H1 (cell line): ENCODE data around the gene GOLGA6L10. TPM values are rescaled to one million over a fixed set of nuclear protein-coding genes. Genes with fewer than 3 reads are reported as not detected.
"Not testable (repeated sequence)": the region's sequence is repeated elsewhere in the genome, so short reads cannot be mapped to it uniquely, and the experiment has no call there.

ENCODE experiments used
- CTCF ChIA-PET: fragments of 300-600 bp; sonication (Branson Sonifier 250); formaldehyde crosslinking; loops from one replicate; lab custom pipeline; 2021; ENCODE audit not compliant: partially characterized antibody; lab: Charles Lee
- POLR2A ChIA-PET: fragments of 300-600 bp; sonication (Branson Sonifier 250); formaldehyde crosslinking; loops from one replicate; lab custom pipeline; 2021; ENCODE audit warnings: inconsistent platforms; ENCODE audit not compliant: partially characterized antibody; lab: Charles Lee
- DNase-seq, 2 experiments: peaks; one replicate each; pipeline versions ENCODE4 v3.0.0 to v3.0.0-alpha.2; 2010 to 2022; ENCODE audit warnings: low spot score in 2 of 2, low read depth in 1 of 2, mixed read lengths in 1 of 2
- FAIRE-seq: peaks from 2 replicates; lab custom pipeline; 2011; peaks lifted over from hg19 to GRCh38; lab: Jason Lieb, UNC
- H2AFZ ChIP-seq: 2 replicates; pipeline ENCODE4 v1.8.1; 2012; ENCODE audit warnings: low read length, inconsistent platforms
- H2AK5ac ChIP-seq: 2 replicates; pipeline ENCODE4 v1.6.1; 2013; ENCODE audit warnings: low read depth, low read length
- H2BK120ac ChIP-seq: replicated peaks from 2 replicates; pipeline ENCODE3; 2013; ENCODE audit warnings: low read depth, low read length, inconsistent platforms
- H2BK12ac ChIP-seq: 2 replicates; pipeline ENCODE4 v1.6.1; 2013; ENCODE audit warnings: low read depth, low read length
- H2BK15ac ChIP-seq: 2 replicates; pipeline ENCODE4 v1.6.1; 2013; ENCODE audit warnings: low read length
- H2BK20ac ChIP-seq: 2 replicates; pipeline ENCODE4 v1.6.1; 2013; ENCODE audit warnings: low read length
- H2BK5ac ChIP-seq: 2 replicates; pipeline ENCODE4 v1.6.1; 2013; ENCODE audit warnings: low read depth, low read length
- H3K14ac ChIP-seq: 2 replicates; pipeline ENCODE4 v1.6.1; 2013; ENCODE audit warnings: inconsistent platforms; ENCODE audit not compliant: insufficient read length
- H3K18ac ChIP-seq: 2 replicates; pipeline ENCODE4 v1.6.1; 2013; ENCODE audit warnings: low read length; ENCODE audit errors: extremely low read depth
- H3K23ac ChIP-seq: 2 replicates; pipeline ENCODE4 v1.6.1; 2013; ENCODE audit warnings: inconsistent platforms; ENCODE audit not compliant: insufficient read length
- H3K23me2 ChIP-seq: 2 replicates; pipeline ENCODE4 v1.6.1; 2013; ENCODE audit warnings: low read depth, low read length
- H3K27ac ChIP-seq: 2 replicates; pipeline ENCODE4 v1.6.1; 2011; ENCODE audit warnings: low read depth, low read length, inconsistent platforms
- H3K27me3 ChIP-seq, 4 experiments: replicated peaks in 1 of 4; 1 replicate in 1 of 4; 2 replicates in 3 of 4; pipeline versions ENCODE4 v1.6.1 to v1.8.1; 2011 to 2013; ENCODE audit warnings: low read length in 3 of 4, mild to moderate bottlenecking in 3 of 4, inconsistent platforms in 2 of 4, mixed read lengths in 2 of 4, moderate library complexity in 1 of 4; ENCODE audit not compliant: control insufficient read depth in 3 of 4, insufficient read depth in 3 of 4; ENCODE audit errors: extremely low read depth in 1 of 4
- H3K36me3 ChIP-seq, 4 experiments: 2 replicates each; pipeline versions ENCODE4 v1.6.1 to v1.8.1; 2011 to 2013; ENCODE audit warnings: mild to moderate bottlenecking in 4 of 4, low read length in 3 of 4, moderate library complexity in 2 of 4, control low read depth in 1 of 4, inconsistent platforms in 1 of 4; ENCODE audit not compliant: insufficient read depth in 4 of 4, control insufficient read depth in 2 of 4
- H3K4ac ChIP-seq: replicated peaks from 2 replicates; pipeline ENCODE3; 2013; ENCODE audit warnings: low read length, low read depth, mixed read lengths, inconsistent platforms; ENCODE audit not compliant: insufficient read length
- H3K4me1 ChIP-seq, 4 experiments: replicated peaks in 1 of 4; 1 replicate in 1 of 4; 2 replicates in 3 of 4; pipeline versions ENCODE4 v1.6.1 to v1.8.1; 2011 to 2013; ENCODE audit warnings: low read length in 3 of 4, inconsistent platforms in 2 of 4, mixed read lengths in 1 of 4; ENCODE audit not compliant: insufficient read depth in 4 of 4, control insufficient read depth in 3 of 4
- H3K4me2 ChIP-seq, 2 experiments: 2 replicates each; pipeline versions ENCODE4 v1.6.1 to v1.8.1; 2011 to 2013; ENCODE audit warnings: low read depth in 2 of 2, low read length in 2 of 2, control low read depth in 1 of 2, inconsistent platforms in 1 of 2, mild to moderate bottlenecking in 1 of 2; ENCODE audit not compliant: insufficient read depth in 1 of 2
- H3K4me3 ChIP-seq, 4 experiments: fragments of 200-600, 300-600 bp in 1 of 4; sonication (generic), shearing (Covaris generic), sonication (Bioruptor Twin) in 1 of 4; 2 replicates each; pipeline versions ENCODE4 v1.5.1 to v1.8.1; 2011 to 2016; ENCODE audit warnings: low read length in 4 of 4, low read depth in 3 of 4, control low read depth in 2 of 4, inconsistent platforms in 2 of 4, mild to moderate bottlenecking in 2 of 4, mixed read lengths in 1 of 4, moderate library complexity in 1 of 4; ENCODE audit not compliant: insufficient read depth in 2 of 4; ENCODE audit errors: extremely low read depth in 1 of 4
- H3K56ac ChIP-seq: replicated peaks from 2 replicates; pipeline ENCODE3; 2013; ENCODE audit warnings: low read depth, mild to moderate bottlenecking, mixed read lengths, low read length, inconsistent platforms; ENCODE audit not compliant: insufficient read length
- H3K79me1 ChIP-seq: 2 replicates; pipeline ENCODE4 v1.6.1; 2013; ENCODE audit warnings: low read depth, low read length, control low read depth
- H3K79me2 ChIP-seq, 2 experiments: 2 replicates each; pipeline versions ENCODE4 v1.6.1 to v1.8.1; 2012 to 2013; ENCODE audit warnings: low read length in 2 of 2, mild to moderate bottlenecking in 2 of 2, inconsistent platforms in 1 of 2; ENCODE audit not compliant: insufficient read depth in 2 of 2, control insufficient read depth in 1 of 2
- H3K9ac ChIP-seq, 4 experiments: replicated peaks in 1 of 4; 1 replicate in 1 of 4; 2 replicates in 3 of 4; pipeline versions ENCODE4 v1.6.1 to v1.8.1; 2011 to 2013; ENCODE audit warnings: low read depth in 3 of 4, low read length in 3 of 4, control low read depth in 2 of 4, mild to moderate bottlenecking in 2 of 4, moderate library complexity in 2 of 4, inconsistent platforms in 1 of 4; ENCODE audit errors: extremely low read depth in 1 of 4
- H3K9me3 ChIP-seq, 2 experiments: 2 replicates each; pipeline versions ENCODE4 v1.6.1 to v1.8.1; 2012 to 2013; ENCODE audit warnings: mild to moderate bottlenecking in 2 of 2, moderate library complexity in 2 of 2, control low read depth in 1 of 2, inconsistent platforms in 1 of 2, low read depth in 1 of 2, low read length in 1 of 2, mixed read lengths in 1 of 2; ENCODE audit not compliant: insufficient read depth in 2 of 2
- H4K20me1 ChIP-seq, 2 experiments: replicated peaks in 1 of 2; 2 replicates each; pipeline versions ENCODE3 to v1.8.1; 2011 to 2013; ENCODE audit warnings: inconsistent platforms in 2 of 2, low read length in 2 of 2, mild to moderate bottlenecking in 1 of 2; ENCODE audit not compliant: insufficient read depth in 2 of 2, control insufficient read depth in 1 of 2
- H4K5ac ChIP-seq: 2 replicates; pipeline ENCODE4 v1.6.1; 2013; ENCODE audit warnings: low read length, low read depth, mixed read lengths, inconsistent platforms; ENCODE audit not compliant: insufficient read length
- H4K8ac ChIP-seq: 2 replicates; pipeline ENCODE4 v1.8.0; 2013; ENCODE audit warnings: mild to moderate bottlenecking, moderate library complexity, low read length, inconsistent platforms; ENCODE audit not compliant: insufficient read depth; ENCODE audit errors: extremely low read depth
- H4K91ac ChIP-seq: replicated peaks from 2 replicates; pipeline ENCODE3; 2013; ENCODE audit warnings: low read length, mixed read lengths, inconsistent platforms; ENCODE audit not compliant: insufficient read length
- WGBS, 2 experiments: shearing (Covaris generic) in 1 of 2; methylation state at CpG; one replicate each; pipeline versions ENCODE4 v1.1.6 to v1.1.7; 2013 to 2015; ENCODE audit warnings: low lambda C conversion rate in 2 of 2, mixed read lengths in 2 of 2, inconsistent platforms in 1 of 2, low coverage in 1 of 2, missing lambda C conversion rate in 1 of 2; ENCODE audit not compliant: insufficient replicate concordance in 2 of 2, insufficient coverage in 1 of 2, insufficient read length in 1 of 2; ENCODE audit errors: extremely low coverage in 1 of 2, missing lambda C conversion rate in 1 of 2; 5-methylcytosine and 5-hydroxymethylcytosine counted together
- polyA plus RNA-seq, 7 experiments: library from polyadenylated mRNA; depleted of rRNA in 3 of 7; stranded (reverse) in 5 of 7; unstranded in 2 of 7; fragments of >200 nt in 5 of 7; fragments of 200-250 nt in 2 of 7; gene quantifications; 1 replicate in 5 of 7; 2 replicates in 1 of 7; 4 replicates in 1 of 7; pipeline versions ENCODE4 v1.2.1 to v1.2.3, GENCODE V29; 2011 to 2013; ENCODE audit warnings: missing spikeins in 2 of 7, mixed read lengths in 2 of 7
- total RNA-seq: library from RNA; stranded (reverse); fragmentation: NEBNext Ultra II Directional; extraction: Animal tissue kit (Norgen Biotek cat#: 25700); gene quantifications from 2 replicates; pipeline ENCODE4 v1.2.1, GENCODE V29; 2021

Gene GOLGA6L10
- total and polyA plus RNA-seq, 2 of the 8 experiments (the other 6 are each of a cell fraction or from before 2014, with no cell fraction given) = 0.91 to 4.0 TPM

DNA sequence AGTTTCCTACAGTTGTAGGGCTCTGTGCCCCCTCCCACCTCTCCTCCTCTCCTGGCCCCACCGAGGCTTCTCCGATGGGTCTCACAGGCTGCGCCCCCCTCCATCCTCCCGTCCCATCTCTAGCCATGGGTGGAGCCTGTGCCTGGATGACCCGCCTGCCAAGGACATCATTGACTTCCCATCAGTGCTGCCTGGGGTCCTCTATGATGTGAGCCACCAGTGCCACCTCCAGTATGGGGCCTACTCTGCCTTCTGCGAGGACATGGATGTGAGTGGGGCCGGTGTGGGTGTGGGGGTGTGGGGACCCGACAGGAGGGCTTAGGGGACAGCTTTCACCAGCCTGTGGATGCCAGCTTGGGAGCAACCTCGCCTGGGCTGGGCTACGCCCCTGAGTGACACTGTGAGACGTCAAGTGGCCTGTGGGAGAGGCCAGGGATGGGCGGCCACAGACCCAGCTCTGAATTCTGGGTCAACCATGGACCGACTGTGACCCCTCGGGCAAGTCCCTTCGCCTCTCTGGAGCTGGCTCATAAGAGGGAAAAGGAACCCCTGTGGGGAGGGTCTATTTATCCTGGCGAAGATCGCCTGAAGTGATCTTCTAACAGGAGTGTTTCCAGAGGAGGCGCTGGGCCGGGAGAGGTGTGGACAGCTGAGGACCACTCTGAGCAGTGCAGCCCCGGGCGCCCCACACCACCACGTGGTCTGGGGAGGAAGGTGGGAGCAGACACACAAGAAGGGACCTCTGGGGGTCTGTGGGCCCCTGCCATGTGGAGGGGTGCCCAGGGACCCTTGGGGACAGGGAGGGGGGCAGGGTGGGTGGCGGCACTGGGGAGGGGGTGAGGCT lies 32.8 kb downstream of the GOLGA6L10 start:
- H3K9me3 ChIP-seq, H2BK15ac ChIP-seq, H3K9ac ChIP-seq, H3K27ac ChIP-seq, POLR2A ChIA-PET, H3K14ac ChIP-seq, H3K18ac ChIP-seq, H3K4ac ChIP-seq, H3K27me3 ChIP-seq, DNase-seq, H3K36me3 ChIP-seq, H2BK12ac ChIP-seq, H3K4me3 ChIP-seq, H4K5ac ChIP-seq, H3K56ac ChIP-seq, H3K23ac ChIP-seq, H2BK120ac ChIP-seq, H3K23me2 ChIP-seq, H3K4me2 ChIP-seq, H4K91ac ChIP-seq, H2AFZ ChIP-seq, H3K79me1 ChIP-seq, H2AK5ac ChIP-seq, H4K8ac ChIP-seq, H2BK5ac ChIP-seq, H4K20me1 ChIP-seq, H3K4me1 ChIP-seq, FAIRE-seq, H3K79me2 ChIP-seq, H2BK20ac ChIP-seq: not testable (repeated sequence)
- CTCF ChIA-PET = interaction anchor here (1.2 kb wide), 1 partner anchor 10 kb away, joined by 3 read pairs; no protein-coding TSS in a partner anchor
- 89% methylated on average over 15 of the region's 23 CpGs; no CpG with 5 or more reads in 1 of the 2 experiments for WGBS, 2 experiments
